DND-41 (cell line): ENCODE data around the gene LETM1.

Experiments
- ATAC-seq: fragments of 200-7000 bp; cut with Tn5 transposase; 3 replicates; pipeline ENCODE4 v1.9.1; 2021; ENCODE audit warnings: low read depth; ENCODE audit not compliant: insufficient read depth
- DNase-seq: peaks from one replicate; pipeline ENCODE4 v3.0.0-alpha.2; 2020
- H2AFZ ChIP-seq: 2 replicates; pipeline ENCODE4 v1.6.0; 2012; ENCODE audit warnings: low read depth, low read length
- H3K27ac ChIP-seq: 2 replicates; pipeline ENCODE4 v1.5.1; 2012; ENCODE audit warnings: low read length, inconsistent platforms
- H3K27me3 ChIP-seq: fragments of 200-600 bp; sonication (generic); 2 replicates; pipeline ENCODE4 v1.6.0; 2012; ENCODE audit warnings: low read length, mild to moderate bottlenecking, inconsistent platforms; ENCODE audit not compliant: insufficient read depth, poor library complexity
- H3K36me3 ChIP-seq: 2 replicates; pipeline ENCODE4 v1.5.1; 2012; ENCODE audit warnings: low read length, inconsistent platforms; ENCODE audit not compliant: insufficient read depth
- H3K4me1 ChIP-seq: 2 replicates; pipeline ENCODE4 v1.5.1; 2012; ENCODE audit warnings: mild to moderate bottlenecking, low read length; ENCODE audit not compliant: insufficient read depth
- H3K4me2 ChIP-seq: 2 replicates; pipeline ENCODE4 v1.6.0; 2012; ENCODE audit warnings: mild to moderate bottlenecking, moderate library complexity, low read length, inconsistent platforms; ENCODE audit not compliant: insufficient read depth
- H3K4me3 ChIP-seq, 2 experiments: fragments of 200-600 bp in 1 of 2; shearing (Covaris generic) in 1 of 2; 2 replicates each; pipeline ENCODE4 v1.5.1; 2012 to 2016; ENCODE audit warnings: inconsistent platforms in 2 of 2, low read length in 2 of 2, mild to moderate bottlenecking in 2 of 2, low read depth in 1 of 2, moderate library complexity in 1 of 2
- H3K79me2 ChIP-seq: 2 replicates; pipeline ENCODE4 v1.6.0; 2012; ENCODE audit warnings: low read length, inconsistent platforms; ENCODE audit not compliant: insufficient read depth
- H3K9ac ChIP-seq: 2 replicates; pipeline ENCODE4 v1.6.0; 2012; ENCODE audit warnings: low read depth, mild to moderate bottlenecking, inconsistent platforms, low read length, moderate library complexity
- H3K9me3 ChIP-seq: 2 replicates; pipeline ENCODE4 v1.5.1; 2012; ENCODE audit warnings: low read length, moderate library complexity, mild to moderate bottlenecking, inconsistent platforms; ENCODE audit not compliant: insufficient read depth, severe bottlenecking
- H4K20me1 ChIP-seq: 2 replicates; pipeline ENCODE4 v1.6.0; 2012; ENCODE audit warnings: low read length; ENCODE audit not compliant: insufficient read depth
- EZH2 ChIP-seq: IDR thresholded peaks from 3 replicates; pipeline ENCODE4 v1.6.1; 2012; ENCODE audit warnings: borderline replicate concordance, low read depth, mild to moderate bottlenecking, moderate library complexity, low read length, inconsistent platforms; ENCODE audit not compliant: severe bottlenecking
- TF ChIP-seq, protein P1 (sequence below): IDR thresholded peaks from 2 replicates; pipeline ENCODE4 v1.5.1; 2012; ENCODE audit warnings: borderline replicate concordance, low read length, moderate library complexity, mild to moderate bottlenecking; ENCODE audit not compliant: poor library complexity, severe bottlenecking; ENCODE audit errors: extremely low read depth

Gene LETM1

DNA sequence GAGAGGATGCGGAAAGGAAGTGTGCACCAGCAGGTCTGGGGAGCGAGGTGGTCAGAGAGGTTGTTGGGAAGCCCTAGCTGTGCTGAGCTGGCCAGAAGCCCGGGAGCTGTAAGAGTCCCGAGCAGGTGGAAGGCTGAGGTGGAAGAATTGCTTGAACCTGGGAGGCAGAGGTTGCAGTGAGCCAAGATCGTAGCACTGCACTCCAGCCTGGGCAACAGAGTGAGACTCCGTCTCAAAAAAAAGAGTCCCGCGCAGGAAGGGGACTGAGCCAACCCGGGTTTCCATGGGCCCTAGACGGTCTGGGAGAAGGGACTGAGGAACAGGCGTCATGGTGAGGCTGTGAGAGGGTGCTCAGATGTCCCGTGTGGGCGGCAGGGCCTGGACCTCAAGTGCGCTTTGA is 75.5 kb downstream of the LETM1 start:
- Histone ChIP-seq H3K4me2 (no peak overlapping the region), H3K79me2 (no peaks in the 10 kb centered on the region), H3K9me3 (no peaks in the 10 kb centered on the region), H3K27ac (no peak overlapping the region), H3K4me3 (no peak overlapping the region), H2AFZ (no peak overlapping the region), H4K20me1 (peaks cover 7% of the 10 kb centered on the region), H3K9ac (no peak overlapping the region), H3K36me3 (no peaks in the 10 kb centered on the region), H3K4me1 (no peaks in the 10 kb centered on the region), H3K27me3 (no peaks in the 10 kb centered on the region)
- DNase-seq (no peak), ATAC-seq (no peak)
- TF ChIP-seq, protein P1, sequence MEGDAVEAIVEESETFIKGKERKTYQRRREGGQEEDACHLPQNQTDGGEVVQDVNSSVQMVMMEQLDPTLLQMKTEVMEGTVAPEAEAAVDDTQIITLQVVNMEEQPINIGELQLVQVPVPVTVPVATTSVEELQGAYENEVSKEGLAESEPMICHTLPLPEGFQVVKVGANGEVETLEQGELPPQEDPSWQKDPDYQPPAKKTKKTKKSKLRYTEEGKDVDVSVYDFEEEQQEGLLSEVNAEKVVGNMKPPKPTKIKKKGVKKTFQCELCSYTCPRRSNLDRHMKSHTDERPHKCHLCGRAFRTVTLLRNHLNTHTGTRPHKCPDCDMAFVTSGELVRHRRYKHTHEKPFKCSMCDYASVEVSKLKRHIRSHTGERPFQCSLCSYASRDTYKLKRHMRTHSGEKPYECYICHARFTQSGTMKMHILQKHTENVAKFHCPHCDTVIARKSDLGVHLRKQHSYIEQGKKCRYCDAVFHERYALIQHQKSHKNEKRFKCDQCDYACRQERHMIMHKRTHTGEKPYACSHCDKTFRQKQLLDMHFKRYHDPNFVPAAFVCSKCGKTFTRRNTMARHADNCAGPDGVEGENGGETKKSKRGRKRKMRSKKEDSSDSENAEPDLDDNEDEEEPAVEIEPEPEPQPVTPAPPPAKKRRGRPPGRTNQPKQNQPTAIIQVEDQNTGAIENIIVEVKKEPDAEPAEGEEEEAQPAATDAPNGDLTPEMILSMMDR = no peak

DNA sequence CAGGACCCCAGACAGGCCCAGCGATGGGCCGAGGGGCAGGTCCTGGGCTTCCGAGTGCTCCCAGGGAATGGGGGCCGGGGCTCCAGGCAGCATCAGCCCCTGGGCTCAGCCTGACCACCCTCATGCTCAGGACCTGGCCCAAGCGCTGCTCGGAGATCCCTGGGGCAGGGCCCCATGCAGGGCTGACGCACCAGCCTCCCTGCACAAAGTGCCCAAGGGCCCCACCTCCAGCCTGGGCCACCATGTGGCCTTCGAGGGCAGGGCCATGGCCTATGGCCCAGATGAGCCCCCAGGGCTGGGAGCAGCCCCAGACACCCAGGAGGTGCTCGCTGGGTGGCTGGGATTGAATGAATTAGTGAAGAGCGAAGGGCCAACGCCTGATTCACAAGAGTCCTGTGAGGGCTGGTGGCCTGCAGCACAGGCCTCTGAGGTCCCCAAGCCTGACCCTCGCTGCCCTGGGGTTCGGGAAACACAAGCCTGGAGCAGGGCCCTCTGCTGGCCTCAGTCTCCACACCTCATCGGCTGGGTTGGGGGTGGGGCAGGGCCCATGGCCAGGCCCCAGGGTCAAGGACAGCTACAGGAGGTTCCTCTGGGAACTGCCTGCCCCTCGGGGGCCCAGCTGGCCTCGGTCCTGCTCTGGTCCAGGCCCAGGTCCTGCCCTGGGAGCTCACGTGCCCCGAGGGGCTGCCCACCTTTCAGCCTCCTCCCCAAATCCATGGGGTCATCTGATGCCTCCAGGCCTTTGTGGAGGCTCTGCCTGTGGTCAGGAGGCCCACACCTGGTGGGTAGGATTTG is 76.2 kb downstream of the LETM1 start:
- Histone ChIP-seq H3K9ac (no peak overlapping the region), H4K20me1 (peaks cover 4% of the 10 kb centered on the region), H3K27me3 (no peaks in the 10 kb centered on the region), H3K36me3 (no peaks in the 10 kb centered on the region), H3K9me3 (no peaks in the 10 kb centered on the region), H3K4me3 (no peak overlapping the region), H3K4me1 (no peaks in the 10 kb centered on the region), H2AFZ (no peak overlapping the region), H3K27ac (no peak overlapping the region), H3K4me2 (no peak overlapping the region), H3K79me2 (no peaks in the 10 kb centered on the region)
- ATAC-seq = no peak
- no peak for TF ChIP-seq EZH2
- TF ChIP-seq, protein P1 = no peak
- DNase-seq = no peak

- no peaks in the 10 kb centered on the region for H3K36me3 ChIP-seq
- H3K4me3 ChIP-seq = no peak overlapping the region
These were observed 77.1 kb downstream of the LETM1 start for GRCh38 chr4:1778642-1779392.

More at GRCh38 chr4:1778642-1779392, 77.1 kb downstream of the LETM1 start:
- ATAC-seq (no peak), DNase-seq (no peak)
- no peak overlapping the region for H2AFZ ChIP-seq
- no peaks in the 10 kb centered on the region for H3K4me1 ChIP-seq
- no peak overlapping the region for H3K9ac ChIP-seq
- no peaks in the 10 kb centered on the region for H3K9me3 ChIP-seq
- no peaks in the 10 kb centered on the region for H3K79me2 ChIP-seq
- H3K27ac ChIP-seq = no peak overlapping the region
- no peak for TF ChIP-seq EZH2
- TF ChIP-seq, protein P1 = no peak
- peaks cover 10% of the 10 kb centered on the region for H4K20me1 ChIP-seq
- H3K4me2 ChIP-seq = no peak overlapping the region
- no peaks in the 10 kb centered on the region for H3K27me3 ChIP-seq
